Natural killer cell (primary cell): ENCODE data around the gene TBX15. TPM values are rescaled to one million over a fixed set of nuclear protein-coding genes. Genes with fewer than 3 reads are reported as not detected.

ENCODE experiments used
- ATAC-seq, 3 donors: fragments of 150-1000 bp in 2 of 3; fragments of 200-7000 bp in 1 of 3; cut with Tn5 transposase; 1 replicate in 1 of 3; 2 replicates in 2 of 3; pipeline ENCODE4 v1.10.0; 2021; ENCODE audit warnings: mild to moderate bottlenecking in 2 of 3, moderate library complexity in 2 of 3
- DNase-seq, 2 donors: peaks; one replicate each; pipeline versions ENCODE4 v3.0.0 to v3.0.0-alpha.2; 2013 to 2021; ENCODE audit warnings: mixed read lengths in 1 of 2
- H3K27ac ChIP-seq: one replicate; pipeline ENCODE4 v1.5.1; 2013; ENCODE audit warnings: mild to moderate bottlenecking, low read length
- H3K27me3 ChIP-seq: one replicate; pipeline ENCODE4 v1.6.1; 2013; ENCODE audit warnings: low read length; ENCODE audit not compliant: control insufficient read depth, insufficient read depth
- H3K36me3 ChIP-seq: one replicate; pipeline ENCODE4 v1.6.1; 2013; ENCODE audit warnings: low read length; ENCODE audit not compliant: control insufficient read depth, insufficient read depth
- H3K4me1 ChIP-seq: one replicate; pipeline ENCODE4 v1.6.1; 2013; ENCODE audit warnings: low read length; ENCODE audit not compliant: control insufficient read depth, insufficient read depth
- H3K4me3 ChIP-seq: one replicate; pipeline ENCODE4 v1.5.1; 2013; ENCODE audit warnings: low read length
- H3K9me3 ChIP-seq: one replicate; pipeline ENCODE4 v1.6.1; 2013; ENCODE audit warnings: low read length; ENCODE audit not compliant: control insufficient read depth, insufficient read depth
- H3K27ac Mint-ChIP-seq, 2 donors: one replicate each; pipeline ENCODE4 v1.8.0; 2022; ENCODE audit warnings: mild to moderate bottlenecking in 2 of 2, mixed read lengths in 2 of 2, moderate library complexity in 1 of 2
- H3K27me3 Mint-ChIP-seq, 2 donors: one replicate each; pipeline ENCODE4 v1.8.0; 2022; ENCODE audit warnings: low read depth in 2 of 2, mixed read lengths in 2 of 2
- H3K36me3 Mint-ChIP-seq: one replicate; pipeline ENCODE4 v1.8.0; 2022; ENCODE audit warnings: mixed read lengths
- H3K4me1 Mint-ChIP-seq, 2 donors: one replicate each; pipeline ENCODE4 v1.8.0; 2022; ENCODE audit warnings: mixed read lengths in 2 of 2
- H3K4me3 Mint-ChIP-seq: one replicate; pipeline ENCODE4 v1.8.0; 2022; ENCODE audit warnings: mild to moderate bottlenecking, moderate library complexity, mixed read lengths
- H3K9me3 Mint-ChIP-seq, 2 donors: one replicate each; pipeline ENCODE4 v1.8.0; 2022; ENCODE audit warnings: mixed read lengths in 2 of 2
- WGBS: methylation state at CpG from one replicate; pipeline ENCODE4 v1.1.7; 2013; ENCODE audit warnings: missing lambda C conversion rate; ENCODE audit not compliant: insufficient coverage; 5-methylcytosine and 5-hydroxymethylcytosine counted together
- intact Hi-C: fragments of 100-400 bp; cut with micrococcal nuclease; formaldehyde crosslinking; loops from one replicate; pipeline ENCODE4 v1.14.2; 2022
- total RNA-seq, 4 donors: library from RNA; stranded (reverse); fragments of 120-200 nt in 1 of 4; gene quantifications; one replicate each; pipeline versions ENCODE4 v1.2.3 to v1.2.4, GENCODE V29; 2013 to 2022
- TF ChIP-seq, protein P1 (sequence below): fragments of 200-600 bp; IDR thresholded peaks from one replicate; pipeline ENCODE4 v1.8.0; 2022; ENCODE audit warnings: antibody characterized with exemption

Gene TBX15
- total RNA-seq, 3 donors from 2014 or later (not counting 1 experiment from before 2014, with no cell fraction given): not detected

DNA sequence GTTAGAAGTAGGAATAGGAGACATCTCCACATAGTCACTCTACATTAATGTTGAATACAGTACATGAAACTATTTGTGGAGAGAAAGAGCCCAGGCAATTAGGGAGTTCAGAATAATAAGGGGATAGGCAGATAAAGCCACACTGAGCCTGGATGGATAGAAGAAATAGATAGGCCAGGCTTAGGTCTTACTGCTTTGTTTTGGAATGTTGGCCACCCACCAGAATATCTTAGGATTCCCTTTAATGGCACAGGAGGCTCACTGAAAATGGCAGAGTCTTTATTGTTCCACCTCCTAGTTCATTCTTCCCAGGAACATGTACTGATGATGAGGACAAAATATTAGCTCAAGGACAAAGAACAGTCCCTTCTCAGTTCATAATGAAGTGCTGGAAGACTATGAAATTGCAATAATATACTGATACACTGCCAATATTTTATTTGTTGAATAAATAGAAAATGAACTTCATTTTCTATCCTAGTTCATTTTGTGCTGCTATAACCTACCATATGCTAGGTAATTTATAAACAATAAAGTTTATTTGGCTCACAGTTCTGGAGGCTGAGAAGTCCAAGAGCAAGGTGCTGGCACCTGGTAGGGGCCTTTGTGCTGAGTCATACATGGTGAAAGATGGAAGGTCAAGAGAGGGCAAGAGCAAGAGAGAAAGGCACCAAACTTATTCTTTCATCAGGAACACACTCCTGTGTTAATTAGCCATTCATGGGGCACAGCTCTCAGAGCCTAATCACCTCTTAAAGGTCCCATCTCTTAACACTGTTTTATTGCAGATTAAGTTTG is 87.3 kb downstream of the TBX15 start:
- Mint-ChIP-seq H3K4me1 (no peaks in the 10 kb centered on the region), H3K9me3 (peaks cover 0 to 6% of the 10 kb centered on the region in 2 donors), H3K36me3 (no peaks in the 10 kb centered on the region), H3K27ac (no peak overlapping the region), H3K4me3 (no peak overlapping the region), H3K27me3 (no peaks in the 10 kb centered on the region)
- no peaks in the 10 kb centered on the region for H3K27me3 ChIP-seq
- no peaks in the 10 kb centered on the region for H3K4me1 ChIP-seq
- TF ChIP-seq, protein P1, sequence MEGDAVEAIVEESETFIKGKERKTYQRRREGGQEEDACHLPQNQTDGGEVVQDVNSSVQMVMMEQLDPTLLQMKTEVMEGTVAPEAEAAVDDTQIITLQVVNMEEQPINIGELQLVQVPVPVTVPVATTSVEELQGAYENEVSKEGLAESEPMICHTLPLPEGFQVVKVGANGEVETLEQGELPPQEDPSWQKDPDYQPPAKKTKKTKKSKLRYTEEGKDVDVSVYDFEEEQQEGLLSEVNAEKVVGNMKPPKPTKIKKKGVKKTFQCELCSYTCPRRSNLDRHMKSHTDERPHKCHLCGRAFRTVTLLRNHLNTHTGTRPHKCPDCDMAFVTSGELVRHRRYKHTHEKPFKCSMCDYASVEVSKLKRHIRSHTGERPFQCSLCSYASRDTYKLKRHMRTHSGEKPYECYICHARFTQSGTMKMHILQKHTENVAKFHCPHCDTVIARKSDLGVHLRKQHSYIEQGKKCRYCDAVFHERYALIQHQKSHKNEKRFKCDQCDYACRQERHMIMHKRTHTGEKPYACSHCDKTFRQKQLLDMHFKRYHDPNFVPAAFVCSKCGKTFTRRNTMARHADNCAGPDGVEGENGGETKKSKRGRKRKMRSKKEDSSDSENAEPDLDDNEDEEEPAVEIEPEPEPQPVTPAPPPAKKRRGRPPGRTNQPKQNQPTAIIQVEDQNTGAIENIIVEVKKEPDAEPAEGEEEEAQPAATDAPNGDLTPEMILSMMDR: no peak
- ATAC-seq (no peak), DNase-seq (no peak)
- intact Hi-C loops: no loop called here
- H3K27ac ChIP-seq: no peak overlapping the region
- H3K9me3 ChIP-seq: no peaks in the 10 kb centered on the region
- H3K4me3 ChIP-seq: no peak overlapping the region
- H3K36me3 ChIP-seq: no peaks in the 10 kb centered on the region

DNA sequence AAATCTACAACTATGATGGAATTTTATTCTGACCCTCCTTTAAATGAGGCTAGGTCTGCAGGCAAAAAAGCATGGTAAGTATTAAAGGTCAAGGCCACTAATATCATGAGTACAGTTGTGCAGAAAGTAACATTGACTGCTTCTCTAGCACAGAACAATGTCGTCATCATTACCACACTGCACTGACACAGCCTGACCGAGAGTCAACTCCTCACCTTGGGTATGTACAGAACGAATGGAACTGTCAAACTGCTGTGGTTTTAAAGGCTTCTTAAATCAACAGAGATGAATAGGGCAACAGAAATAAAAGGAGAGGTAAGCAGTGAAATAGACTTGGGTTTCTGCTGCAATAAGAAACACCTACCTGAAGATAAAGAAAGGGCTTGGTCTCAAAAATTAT is 88.8 kb downstream of the TBX15 start:
- intact Hi-C loops: no loop called here
- no peaks in the 10 kb centered on the region for H3K36me3 Mint-ChIP-seq
- Histone ChIP-seq H3K4me1 (no peaks in the 10 kb centered on the region), H3K36me3 (no peaks in the 10 kb centered on the region), H3K4me3 (no peak overlapping the region), H3K9me3 (no peaks in the 10 kb centered on the region), H3K27me3 (no peaks in the 10 kb centered on the region), H3K27ac (no peak overlapping the region)
- H3K9me3 Mint-ChIP-seq: peaks cover under 1 to 6% of the 10 kb centered on the region in 2 donors
- ATAC-seq (no peak), DNase-seq (no peak)
- TF ChIP-seq, protein P1: no peak
- no peak overlapping the region for H3K4me3 Mint-ChIP-seq
- WGBS: 80% methylated on average over 3 of the region's 3 CpGs
- no peak overlapping the region for H3K27ac Mint-ChIP-seq
- no peaks in the 10 kb centered on the region for H3K4me1 Mint-ChIP-seq
- H3K27me3 Mint-ChIP-seq: no peaks in the 10 kb centered on the region

DNA sequence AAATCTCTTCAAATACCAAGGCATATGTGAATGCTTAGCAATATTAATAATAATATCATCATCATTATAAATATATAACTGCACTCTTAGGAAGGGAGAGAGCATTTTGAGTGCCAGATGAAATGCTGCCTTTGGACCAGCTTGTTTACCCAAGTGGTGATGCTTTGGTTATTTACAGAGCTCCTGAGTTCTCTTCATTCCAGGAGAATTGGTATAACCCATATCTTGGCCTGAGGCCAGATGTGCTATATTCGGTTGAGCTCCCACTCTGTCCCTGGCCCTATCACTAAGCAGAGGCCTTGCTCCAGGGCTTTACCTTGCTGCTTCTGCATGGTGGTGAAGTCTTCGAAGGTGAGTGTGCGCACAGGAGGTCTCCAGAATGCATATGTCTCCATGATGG is 89.4 kb downstream of the TBX15 start:
- no peak overlapping the region for H3K4me3 ChIP-seq
- no peaks in the 10 kb centered on the region for H3K4me1 Mint-ChIP-seq
- no peak for DNase-seq
- intact Hi-C loops: no loop called here
- H3K27me3 ChIP-seq: no peaks in the 10 kb centered on the region
- H3K27me3 Mint-ChIP-seq: no peaks in the 10 kb centered on the region
- WGBS: 94% methylated on average over 3 of the region's 3 CpGs
- TF ChIP-seq, protein P1: no peak
- H3K9me3 Mint-ChIP-seq: peaks cover 5 to 13% of the 10 kb centered on the region in 2 donors
- H3K4me1 ChIP-seq: no peaks in the 10 kb centered on the region
- no peak overlapping the region for H3K4me3 Mint-ChIP-seq
- no peaks in the 10 kb centered on the region for H3K36me3 ChIP-seq
- H3K27ac Mint-ChIP-seq: no peak overlapping the region
- no peak overlapping the region for H3K27ac ChIP-seq
- no peaks in the 10 kb centered on the region for H3K36me3 Mint-ChIP-seq
- no peak for ATAC-seq
- no peaks in the 10 kb centered on the region for H3K9me3 ChIP-seq

DNA sequence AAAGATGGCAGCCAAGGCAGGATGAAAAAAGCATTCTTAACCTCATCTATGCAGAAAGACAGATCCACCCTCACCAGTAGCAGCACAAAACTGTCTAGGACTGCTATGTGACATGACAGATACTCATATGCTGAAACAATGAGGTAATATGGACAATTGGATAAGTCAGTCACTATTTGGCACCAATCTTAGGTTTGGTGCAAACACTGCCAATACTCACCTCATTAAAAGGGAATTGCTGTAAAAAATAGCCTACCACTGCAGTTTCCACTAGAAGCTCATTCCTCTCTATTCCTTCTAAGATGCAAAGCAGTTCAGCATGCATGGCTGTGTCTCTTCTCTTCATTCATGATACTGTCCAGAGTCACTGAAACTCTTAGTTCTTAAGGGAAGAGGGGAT is 91.7 kb downstream of the TBX15 start:
- Mint-ChIP-seq H3K36me3 (no peaks in the 10 kb centered on the region), H3K4me3 (no peak overlapping the region), H3K27ac (no peak overlapping the region), H3K4me1 (no peaks in the 10 kb centered on the region), H3K27me3 (no peaks in the 10 kb centered on the region), H3K9me3 (peaks cover 10 to 22% of the 10 kb centered on the region in 2 donors)
- intact Hi-C loops: no loop called here
- no peak for DNase-seq
- ATAC-seq: no peak
- Histone ChIP-seq H3K9me3 (no peaks in the 10 kb centered on the region), H3K27me3 (no peaks in the 10 kb centered on the region), H3K27ac (no peak overlapping the region), H3K4me1 (no peaks in the 10 kb centered on the region), H3K4me3 (no peak overlapping the region), H3K36me3 (no peaks in the 10 kb centered on the region)
- TF ChIP-seq, protein P1: no peak
